ENCODE results near the gene CCNY. TPM values are rescaled to one million over a fixed set of nuclear protein-coding genes. Genes with fewer than 3 reads are reported as not detected.

The CCNY gene
- polyA plus RNA-seq, 2 donors = 15.1 TPM

- H3K4me3 ChIP-seq (ENCODE audit: low read depth in 1 of 2, low read length in 2 of 2) = no peak overlapping the region
- 63 to 66% methylated on average over 8 of the region's 8 CpGs for WGBS, 2 donors
- no peak overlapping the region for H3K27ac ChIP-seq (ENCODE audit: low read depth in 2 of 2, low read length in 1 of 2)
- H3K4me1 ChIP-seq (ENCODE audit: control insufficient read depth in 2 of 2, insufficient read depth in 2 of 2, low read length in 1 of 2) = no peaks in the 10 kb centered on the region
- no peaks in the 10 kb centered on the region for H3K36me3 ChIP-seq (ENCODE audit: control insufficient read depth in 2 of 2, insufficient read depth in 2 of 2, low read length in 1 of 2)
- no peaks in the 10 kb centered on the region for H3K9me3 ChIP-seq (ENCODE audit: control insufficient read depth in 2 of 2, insufficient read depth in 1 of 2, low read depth in 1 of 2, low read length in 1 of 2)
- H3K27me3 ChIP-seq (ENCODE audit: control insufficient read depth in 1 of 2, insufficient read depth in 2 of 2, low read length in 2 of 2) = no peaks in the 10 kb centered on the region
Observed at GRCh38 chr10:35613597-35614226, 277.4 kb downstream of the CCNY start.

GRCh38 chr10:35614312-35614711, 278.0 kb downstream of the CCNY start:
- no peaks in the 10 kb centered on the region for H3K36me3 ChIP-seq (ENCODE audit: control insufficient read depth in 2 of 2, insufficient read depth in 2 of 2, low read length in 1 of 2)
- H3K9me3 ChIP-seq (ENCODE audit: control insufficient read depth in 2 of 2, insufficient read depth in 1 of 2, low read depth in 1 of 2, low read length in 1 of 2) = no peaks in the 10 kb centered on the region
- no peak overlapping the region for H3K4me3 ChIP-seq (ENCODE audit: low read depth in 1 of 2, low read length in 2 of 2)
- H3K27ac ChIP-seq (ENCODE audit: low read depth in 2 of 2, low read length in 1 of 2) = no peak overlapping the region
- 46 to 51% methylated on average over 5 of the region's 5 CpGs for WGBS, 2 donors
- H3K4me1 ChIP-seq (ENCODE audit: control insufficient read depth in 2 of 2, insufficient read depth in 2 of 2, low read length in 1 of 2) = no peaks in the 10 kb centered on the region
- no peaks in the 10 kb centered on the region for H3K27me3 ChIP-seq (ENCODE audit: control insufficient read depth in 1 of 2, insufficient read depth in 2 of 2, low read length in 2 of 2)

Other genes with a start within 250 kb of the CCNY start
- gene CUL2, start 246.2 kb upstream of the CCNY start, polyA plus RNA-seq = 10 to 100 TPM in 1 of 2 donors, 1 to 10 TPM in 1; 5.3 to 11.3 TPM
- 10 to 100 TPM; 10.0 to 16.3 TPM for gene CREM, start 209.7 kb upstream of the CCNY start, polyA plus RNA-seq